Neural cell (in vitro differentiated cells): ENCODE data around the gene VAV2.

ENCODE experiments used
- CTCF ChIP-seq: fragments of 450-650 bp; IDR thresholded peaks from 2 replicates; pipeline ENCODE4 v1.5.1; 2014; ENCODE audit warnings: antibody characterized with exemption, mild to moderate bottlenecking, moderate library complexity; ENCODE audit not compliant: poor library complexity, severe bottlenecking
- EP300 ChIP-seq: fragments of 450-650 bp; conservative IDR thresholded peaks from 2 replicates; pipeline ENCODE4 v1.6.1; 2014; ENCODE audit warnings: antibody characterized with exemption, mild to moderate bottlenecking, moderate library complexity; ENCODE audit not compliant: poor library complexity, severe bottlenecking
- EZH2 ChIP-seq: fragments of 200-600, 300-800 bp; shearing (Covaris generic), sonication (generic); IDR thresholded peaks from 2 replicates; pipeline ENCODE4 v1.6.1; 2014; ENCODE audit warnings: antibody characterized with exemption, low read length, borderline replicate concordance, mild to moderate bottlenecking; ENCODE audit not compliant: insufficient read depth, poor library complexity, severe bottlenecking
- POLR2AphosphoS5 ChIP-seq: IDR thresholded peaks from 2 replicates; pipeline ENCODE4 v1.6.1; 2012
- RAD21 ChIP-seq: fragments of 450-650 bp; conservative IDR thresholded peaks from 2 replicates; pipeline ENCODE4 v1.6.1; 2014; ENCODE audit warnings: antibody characterized with exemption, mild to moderate bottlenecking, moderate library complexity
- REST ChIP-seq: IDR thresholded peaks from 2 replicates; pipeline ENCODE4 v1.6.1; 2012; ENCODE audit warnings: borderline replicate concordance
- SMC3 ChIP-seq: fragments of 450-650 bp; conservative IDR thresholded peaks from 2 replicates; pipeline ENCODE4 v1.6.1; 2014; ENCODE audit warnings: antibody characterized with exemption, mild to moderate bottlenecking, moderate library complexity; ENCODE audit not compliant: poor library complexity
- TAF1 ChIP-seq: IDR thresholded peaks from 2 replicates; pipeline ENCODE4 v1.6.1; 2012; ENCODE audit warnings: low read depth

GRCh38 chr9:133979921-133980863, 11.9 kb downstream of the VAV2 start:
- no peak for TF ChIP-seq CTCF
- TF ChIP-seq POLR2AphosphoS5 = no peak
- TF ChIP-seq RAD21 = no peak
- TF ChIP-seq EP300 = no peak
- TF ChIP-seq REST = no peak
- TF ChIP-seq EZH2 = no peak
- no peak for TF ChIP-seq SMC3
- no peak for TF ChIP-seq TAF1
